ENCODE data around the gene KATNB1. TPM values are rescaled to one million over a fixed set of nuclear protein-coding genes. Genes with fewer than 3 reads are reported as not detected.

Gene KATNB1
- 23.4 TPM for total RNA-seq

- DNase-seq (ENCODE audit: low spot score): no peak
Observed at GRCh38 chr16:57735755-57736418, at the start of gene KATNB1. KATNB1 (plus strand) TSS chr16:57735770; CDS start chr16:57737244, 1,474 bp downstream.

- no peak for DNase-seq (ENCODE audit: low spot score)
Observed at GRCh38 chr16:57686577-57686976, 49.0 kb upstream of the KATNB1 start.

- DNase-seq (ENCODE audit: low spot score): no peak
Observed at GRCh38 chr16:57687363-57687929, 48.1 kb upstream of the KATNB1 start.

- DNase-seq (ENCODE audit: low spot score): no peak
Observed at GRCh38 chr16:57688487-57688986, 47.0 kb upstream of the KATNB1 start.

- DNase-seq (ENCODE audit: low spot score): no peak
Observed at GRCh38 chr16:57688987-57689761, 46.4 kb upstream of the KATNB1 start.

GRCh38 chr16:57689762-57690558 lies 45.6 kb upstream of the KATNB1 start:
- no peak for DNase-seq (ENCODE audit: low spot score)

GRCh38 chr16:57690782-57691471 lies 44.6 kb upstream of the KATNB1 start:
- DNase-seq (ENCODE audit: low spot score): no peak

- no peak for DNase-seq (ENCODE audit: low spot score)
Observed at GRCh38 chr16:57692636-57693035, 42.9 kb upstream of the KATNB1 start.

- no peak for DNase-seq (ENCODE audit: low spot score)
Observed at GRCh38 chr16:57693550-57693949, 42.0 kb upstream of the KATNB1 start.

GRCh38 chr16:57694231-57694724 lies 41.3 kb upstream of the KATNB1 start:
- no peak for DNase-seq (ENCODE audit: low spot score)

GRCh38 chr16:57694725-57695679 lies 40.6 kb upstream of the KATNB1 start, which contains the start of gene DRC7:
DRC7 (plus strand) TSS chr16:57694806; CDS start chr16:57697950, 3,144 bp downstream.
- peak; percentile 66 for DNase-seq (ENCODE audit: low spot score)

GRCh38 chr16:57695680-57696069 lies 39.9 kb upstream of the KATNB1 start:
- DNase-seq (ENCODE audit: low spot score): no peak

GRCh38 chr16:57696240-57696639 lies 39.3 kb upstream of the KATNB1 start:
- no peak for DNase-seq (ENCODE audit: low spot score)

GRCh38 chr16:57697896-57698537 lies 37.6 kb upstream of the KATNB1 start:
- no peak for DNase-seq (ENCODE audit: low spot score)

- no peak for DNase-seq (ENCODE audit: low spot score)
Observed at GRCh38 chr16:57698812-57699405, 36.7 kb upstream of the KATNB1 start.

- no peak for DNase-seq (ENCODE audit: low spot score)
Observed at GRCh38 chr16:57699481-57699880, 36.1 kb upstream of the KATNB1 start.

GRCh38 chr16:57699899-57700298 lies 35.7 kb upstream of the KATNB1 start:
- no peak for DNase-seq (ENCODE audit: low spot score)

- no peak for DNase-seq (ENCODE audit: low spot score)
Observed at GRCh38 chr16:57700781-57701551, 34.6 kb upstream of the KATNB1 start.

All from mucosa of gallbladder (tissue), 1 donor.